ENCODE measurements around the gene PTPRA. TPM values are rescaled to one million over a fixed set of nuclear protein-coding genes. Genes with fewer than 3 reads are reported as not detected.

PTPRA gene
- total and polyA plus RNA-seq, 10 of the 15 experiments (the other 5 are each of a cell fraction or from before 2014, with no cell fraction given) = 3.9 to 62.1 (median 34.6) TPM

- no peak for TF ChIP-seq SREBF1 (IDR thresholded peaks at IDR 0.05; ENCODE audit: low read length)
- TF ChIP-seq SMAD5 (IDR thresholded peaks at IDR 0.05; ENCODE audit: low read depth) = no peak
- no peak for TF ChIP-seq SUPT20H (IDR thresholded peaks at IDR 0.05; ENCODE audit: borderline replicate concordance, control insufficient read depth, low read depth, low read length)
These were observed 39.5 kb upstream of the PTPRA start (continued) for GRCh38 chr20:2833761-2834160.

GRCh38 chr20:2834401-2835110 lies 38.7 kb upstream of the PTPRA start:
- intact Hi-C loops (cut with micrococcal nuclease; ENCODE audit: unreplicated experiment) = no loop called here
- Histone ChIP-seq H3K4me3 (no peak overlapping the region), H3K36me3 (ENCODE audit: control insufficient read depth in 2 of 2, insufficient read depth in 2 of 2, low read length in 1 of 2) (no peaks in the 10 kb centered on the region), H3K4me2 (ENCODE audit: control insufficient read depth, insufficient read depth) (no peak overlapping the region), H3K9ac (ENCODE audit: control insufficient read depth, insufficient read depth, low read length) (no peak overlapping the region), H2AFZ (ENCODE audit: control insufficient read depth, low read depth, low read length) (no peak overlapping the region), H3K79me2 (ENCODE audit: control insufficient read depth, insufficient read depth, low read length) (no peaks in the 10 kb centered on the region; the same call in 1 of the 2 replicates), H4K20me1 (ENCODE audit: control insufficient read depth, insufficient read depth) (no peaks in the 10 kb centered on the region), H3K27ac (ENCODE audit: control insufficient read depth, insufficient read depth) (no peak overlapping the region), H3K27me3 (replicated peaks in 1 of 2; ENCODE audit: control insufficient read depth in 2 of 2, insufficient read depth in 2 of 2, low read length in 1 of 2) (no peaks in the 10 kb centered on the region), H3K4me1 (ENCODE audit: control insufficient read depth, insufficient read depth, low read length) (peaks cover 10% of the 10 kb centered on the region), H3K9me3 (replicated peaks; ENCODE audit: control insufficient read depth, insufficient read depth, low read length) (no peaks in the 10 kb centered on the region)
- ChIA-PET SMC1A (ENCODE audit: uncharacterized antibody, unreplicated experiment) (interaction anchor here (1.0 kb wide), 1 partner anchor 166 kb away, joined by 3 read pairs; no protein-coding TSS in a partner anchor), CTCF (interaction anchor here (0.6 to 1.3 kb wide), 3 partner anchors 9 to 166 kb away, joined by 4 to 6 read pairs (median 4); no protein-coding TSS in a partner anchor), POLR2A (interaction anchor here (0.6 kb wide), 1 partner anchor 184 kb away, joined by 7 read pairs; no protein-coding TSS in a partner anchor), RAD21 (ENCODE audit: unreplicated experiment) (no interaction called here)
- in situ Hi-C loops (cut with MboI) = no loop called here
- no peak for TF ChIP-seq MTA2 (IDR thresholded peaks at IDR 0.05; ENCODE audit: low read depth)
- DNase-seq (ENCODE audit: low read depth, low spot score) (no peak), ATAC-seq (no peak), FAIRE-seq (no peak)
- BruUV-seq (replicated peaks) = no TSS peak
- 86% methylated on average over 14 of the region's 14 CpGs for WGBS (ENCODE audit: insufficient coverage, insufficient replicate concordance, low lambda C conversion rate, missing lambda C conversion rate)

GRCh38 chr20:2835331-2835796 lies 37.9 kb upstream of the PTPRA start:
- Histone ChIP-seq H3K36me3 (ENCODE audit: control insufficient read depth in 2 of 2, insufficient read depth in 2 of 2, low read length in 1 of 2) (no peaks in the 10 kb centered on the region), H3K9ac (ENCODE audit: control insufficient read depth, insufficient read depth, low read length) (no peak overlapping the region), H4K20me1 (ENCODE audit: control insufficient read depth, insufficient read depth) (no peaks in the 10 kb centered on the region), H3K27ac (ENCODE audit: control insufficient read depth, insufficient read depth) (no peak overlapping the region), H3K4me2 (ENCODE audit: control insufficient read depth, insufficient read depth) (no peak overlapping the region), H3K4me1 (ENCODE audit: control insufficient read depth, insufficient read depth, low read length) (peaks cover 14% of the 10 kb centered on the region), H3K4me3 (no peak overlapping the region), H3K9me3 (replicated peaks; ENCODE audit: control insufficient read depth, insufficient read depth, low read length) (no peaks in the 10 kb centered on the region), H3K79me2 (ENCODE audit: control insufficient read depth, insufficient read depth, low read length) (peaks cover 3% of the 10 kb centered on the region; the same call in 1 of the 2 replicates), H3K27me3 (replicated peaks in 1 of 2; ENCODE audit: control insufficient read depth in 2 of 2, insufficient read depth in 2 of 2, low read length in 1 of 2) (no peaks in the 10 kb centered on the region), H2AFZ (ENCODE audit: control insufficient read depth, low read depth, low read length) (no peak overlapping the region)
- SMC1A ChIA-PET (ENCODE audit: uncharacterized antibody, unreplicated experiment) = no interaction called here
- no TSS peak for BruUV-seq (replicated peaks)
- in situ Hi-C loops (cut with MboI) = no loop called here
- FAIRE-seq (no peak), DNase-seq (ENCODE audit: low read depth, low spot score) (no peak), ATAC-seq (no peak)
- POLR2A ChIA-PET = no interaction called here
- CTCF ChIA-PET = interaction anchor here (1.2 kb wide), 1 partner anchor 166 kb away, joined by 3 read pairs; no protein-coding TSS in a partner anchor
- RAD21 ChIA-PET (ENCODE audit: unreplicated experiment) = no interaction called here
- 81% methylated on average over 6 of the region's 6 CpGs for WGBS (ENCODE audit: insufficient coverage, insufficient replicate concordance, low lambda C conversion rate, missing lambda C conversion rate)
- intact Hi-C loops (cut with micrococcal nuclease; ENCODE audit: unreplicated experiment) = no loop called here
- no peak for TF ChIP-seq PRDM15 (CRISPR knock-in tag; IDR thresholded peaks at IDR 0.05)
- no peak for TF ChIP-seq ETV6 (conservative IDR thresholded peaks at IDR 0.05 in 1 of 2, IDR thresholded peaks at IDR 0.05 in 1 of 2; ENCODE audit: borderline replicate concordance in 1 of 2, low read depth in 1 of 2)
- TF ChIP-seq ZNF274 (IDR thresholded peaks at IDR 0.05; ENCODE audit: insufficient read depth, insufficient read length) = no peak
- TF ChIP-seq RELA (IDR thresholded peaks at IDR 0.05; ENCODE audit: borderline replicate concordance, partially characterized antibody) = no peak
- no peak for TF ChIP-seq TBL1XR1 (IDR thresholded peaks at IDR 0.05; ENCODE audit: low read depth, low read length)
